HG03342 (cell line): ENCODE measurements around the gene LRRC37B.
"Not testable (repeated sequence)": the region's sequence is repeated elsewhere in the genome, so short reads cannot be mapped to it uniquely, and the experiment has no call there.

ENCODE experiments used
- ATAC-seq: cut with Tn5 transposase; IDR thresholded peaks from one replicate; pipeline ENCODE4 v1.9.1; 2021; ENCODE audit warnings: mild to moderate bottlenecking, moderate library complexity; ENCODE audit not compliant: unreplicated experiment

The LRRC37B gene

GRCh38 chr17:32084942-32085829, 78.0 kb downstream of the LRRC37B start:
- ATAC-seq: not testable (repeated sequence)

DNA sequence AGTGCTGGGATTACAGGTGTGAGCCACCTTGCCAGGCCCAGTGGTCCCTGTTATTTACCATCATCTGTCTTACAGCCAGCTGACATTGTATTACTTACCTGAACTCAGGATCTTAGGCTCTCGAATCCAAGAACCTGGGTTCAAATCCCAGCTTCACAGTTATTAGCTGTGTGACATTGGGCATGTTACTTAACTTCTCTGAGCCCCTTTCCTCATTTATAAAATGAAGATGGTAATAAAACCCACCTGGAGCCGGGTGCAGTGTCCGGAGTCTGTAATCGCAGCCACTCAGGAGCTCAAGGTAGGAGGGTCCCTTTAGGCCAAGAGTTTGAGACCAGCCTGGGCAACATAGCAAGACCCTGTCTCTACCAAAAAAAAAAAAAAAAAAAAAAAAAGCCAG, 79.7 kb downstream of the LRRC37B start:
- not testable (repeated sequence) for ATAC-seq

DNA sequence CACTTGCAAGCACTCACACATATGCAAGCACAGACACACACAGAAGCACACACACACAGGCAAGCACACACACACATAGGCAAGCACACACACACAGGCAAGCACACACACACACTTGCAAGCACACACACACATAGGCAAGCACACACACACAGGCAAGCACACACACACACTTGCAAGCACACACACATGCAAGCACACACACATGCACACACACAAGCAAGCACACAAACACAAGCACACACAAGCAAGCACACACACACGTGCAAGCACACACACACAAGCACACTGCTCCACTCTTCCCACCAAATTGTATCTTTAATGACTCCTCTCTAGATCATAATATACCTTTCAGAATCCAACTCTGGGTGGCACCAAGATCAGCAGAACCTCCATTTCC, 84.9 kb downstream of the LRRC37B start:
- ATAC-seq: not testable (repeated sequence)

GRCh38 chr17:32099686-32100085, 92.5 kb downstream of the LRRC37B start:
- no peak for ATAC-seq

DNA sequence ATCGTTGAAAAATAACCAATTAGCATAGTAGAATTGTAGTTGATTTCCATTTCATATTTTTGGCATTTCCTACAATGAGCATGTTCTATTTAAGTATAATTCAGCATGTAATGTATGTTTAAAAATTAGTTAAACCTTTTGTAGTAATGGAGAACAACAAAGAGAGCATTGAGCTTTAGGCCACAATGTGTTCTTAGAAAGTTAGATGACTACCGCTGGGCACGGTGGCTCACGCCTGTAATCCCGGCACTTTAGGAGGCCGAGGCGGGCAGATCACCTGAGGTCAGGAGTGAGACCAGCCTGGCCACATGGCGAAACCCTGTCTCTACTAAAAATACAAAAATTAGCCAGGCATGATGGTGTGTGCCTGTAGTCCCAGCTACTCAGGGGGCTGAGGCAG, 93.1 kb downstream of the LRRC37B start:
- not testable (repeated sequence) for ATAC-seq

GRCh38 chr17:32100971-32101631, 93.9 kb downstream of the LRRC37B start:
- no peak for ATAC-seq

GRCh38 chr17:32102172-32102571, 95.0 kb downstream of the LRRC37B start:
- ATAC-seq: no peak

DNA sequence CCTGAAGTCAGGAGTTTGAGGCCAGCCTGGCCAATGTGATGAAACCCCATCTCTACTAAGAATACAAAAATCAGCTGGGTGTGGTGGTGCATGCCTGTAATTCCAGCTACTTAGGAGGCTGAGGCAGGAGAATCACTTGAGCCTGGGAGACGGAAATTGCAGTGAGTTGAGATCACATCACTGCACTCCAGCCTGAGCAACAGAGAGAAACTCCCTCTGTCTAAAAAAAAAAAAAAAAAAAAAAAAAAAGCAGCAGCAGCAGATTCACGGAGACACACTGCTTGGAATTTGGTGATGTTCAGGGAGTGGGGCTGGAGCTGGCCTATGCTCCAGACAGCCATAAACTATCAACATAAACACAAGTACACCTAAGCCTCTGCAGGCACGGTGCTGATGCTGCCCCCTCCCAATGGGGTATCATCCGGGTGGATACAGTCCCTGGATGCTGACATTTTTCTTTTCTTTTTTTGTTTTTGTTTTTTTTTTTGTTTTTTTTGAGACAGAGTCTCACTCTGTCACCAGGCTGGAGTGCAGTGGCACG, 95.5 kb downstream of the LRRC37B start:
- no peak for ATAC-seq
